Thoracic aorta (tissue), 2 donors: ENCODE results near the gene ARHGAP10. TPM values are rescaled to one million over a fixed set of nuclear protein-coding genes. Genes with fewer than 3 reads are reported as not detected.

Source experiments
- ATAC-seq: fragments of 150-250 bp; one replicate; pipeline ENCODE4 v1.8.0; 2017; ENCODE audit warnings: low read depth; ENCODE audit not compliant: insufficient number of reproducible peaks, low FRiP score
- DNase-seq: peaks from one replicate; pipeline ENCODE4 v3.0.0-alpha.2; 2020; ENCODE audit warnings: low spot score
- H3K27ac ChIP-seq, 2 donors: fragments of 200-600 bp; sonication (generic); 1 replicate in 1 of 2; 2 replicates in 1 of 2; pipeline ENCODE4 v1.5.1; 2016; ENCODE audit warnings: mild to moderate bottlenecking in 2 of 2, moderate library complexity in 2 of 2
- H3K27me3 ChIP-seq: fragments of 200-600 bp; sonication (generic); replicated peaks from 2 replicates; pipeline ENCODE4 v1.6.0; 2016; ENCODE audit warnings: mild to moderate bottlenecking; ENCODE audit not compliant: insufficient read depth
- H3K36me3 ChIP-seq: fragments of 200-600 bp; sonication (generic); one replicate; pipeline ENCODE4 v1.5.1; 2016
- H3K4me1 ChIP-seq, 2 donors: fragments of 200-600 bp; sonication (generic); 1 replicate in 1 of 2; 2 replicates in 1 of 2; pipeline versions ENCODE4 v1.5.1 to v1.6.0; 2016; ENCODE audit warnings: low read depth in 2 of 2, mild to moderate bottlenecking in 1 of 2; ENCODE audit not compliant: control insufficient read depth in 1 of 2
- H3K4me3 ChIP-seq: fragments of 200-600 bp; sonication (generic); 2 replicates; pipeline ENCODE4 v1.5.1; 2016; ENCODE audit warnings: mild to moderate bottlenecking
- H3K9me3 ChIP-seq: fragments of 200-600 bp; sonication (generic); 2 replicates; pipeline ENCODE4 v1.5.1; 2016
- total RNA-seq, 2 donors: library from RNA; depleted of rRNA; stranded (reverse); fragments of >200 nt; gene quantifications; one replicate each; pipeline versions ENCODE4 v1.1.0 to v1.2.3, GENCODE V29; 2016
- TF ChIP-seq, protein P1 (sequence below): fragments of 200-600 bp; sonication (generic); IDR thresholded peaks from one replicate; pipeline ENCODE4 v1.5.1; 2019; ENCODE audit warnings: antibody characterized with exemption

The ARHGAP10 gene
- total RNA-seq, 2 donors from 2014 or later, result 195 to 211 TPM

- Histone ChIP-seq H3K4me3 (no peak overlapping the region), H3K36me3 (no peaks in the 10 kb centered on the region), H3K27ac (no peak overlapping the region), H3K4me1 (peaks cover 36 to 61% of the 10 kb centered on the region in 2 donors), H3K9me3 (no peaks in the 10 kb centered on the region), H3K27me3 (no peaks in the 10 kb centered on the region)
- no peak for ATAC-seq
- TF ChIP-seq, protein P1, sequence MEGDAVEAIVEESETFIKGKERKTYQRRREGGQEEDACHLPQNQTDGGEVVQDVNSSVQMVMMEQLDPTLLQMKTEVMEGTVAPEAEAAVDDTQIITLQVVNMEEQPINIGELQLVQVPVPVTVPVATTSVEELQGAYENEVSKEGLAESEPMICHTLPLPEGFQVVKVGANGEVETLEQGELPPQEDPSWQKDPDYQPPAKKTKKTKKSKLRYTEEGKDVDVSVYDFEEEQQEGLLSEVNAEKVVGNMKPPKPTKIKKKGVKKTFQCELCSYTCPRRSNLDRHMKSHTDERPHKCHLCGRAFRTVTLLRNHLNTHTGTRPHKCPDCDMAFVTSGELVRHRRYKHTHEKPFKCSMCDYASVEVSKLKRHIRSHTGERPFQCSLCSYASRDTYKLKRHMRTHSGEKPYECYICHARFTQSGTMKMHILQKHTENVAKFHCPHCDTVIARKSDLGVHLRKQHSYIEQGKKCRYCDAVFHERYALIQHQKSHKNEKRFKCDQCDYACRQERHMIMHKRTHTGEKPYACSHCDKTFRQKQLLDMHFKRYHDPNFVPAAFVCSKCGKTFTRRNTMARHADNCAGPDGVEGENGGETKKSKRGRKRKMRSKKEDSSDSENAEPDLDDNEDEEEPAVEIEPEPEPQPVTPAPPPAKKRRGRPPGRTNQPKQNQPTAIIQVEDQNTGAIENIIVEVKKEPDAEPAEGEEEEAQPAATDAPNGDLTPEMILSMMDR, result no peak
- DNase-seq, result no peak
Observed at GRCh38 chr4:147801820-147802219, 69.9 kb downstream of the ARHGAP10 start.

- no peak for DNase-seq
- Histone ChIP-seq H3K27me3 (no peaks in the 10 kb centered on the region), H3K27ac (no peak overlapping the region), H3K4me3 (no peak overlapping the region), H3K9me3 (no peaks in the 10 kb centered on the region), H3K4me1 (peaks cover 40 to 65% of the 10 kb centered on the region in 2 donors), H3K36me3 (no peaks in the 10 kb centered on the region)
- TF ChIP-seq, protein P1, result no peak
- no peak for ATAC-seq
Observed at GRCh38 chr4:147802346-147802745, 70.5 kb downstream of the ARHGAP10 start.

DNA sequence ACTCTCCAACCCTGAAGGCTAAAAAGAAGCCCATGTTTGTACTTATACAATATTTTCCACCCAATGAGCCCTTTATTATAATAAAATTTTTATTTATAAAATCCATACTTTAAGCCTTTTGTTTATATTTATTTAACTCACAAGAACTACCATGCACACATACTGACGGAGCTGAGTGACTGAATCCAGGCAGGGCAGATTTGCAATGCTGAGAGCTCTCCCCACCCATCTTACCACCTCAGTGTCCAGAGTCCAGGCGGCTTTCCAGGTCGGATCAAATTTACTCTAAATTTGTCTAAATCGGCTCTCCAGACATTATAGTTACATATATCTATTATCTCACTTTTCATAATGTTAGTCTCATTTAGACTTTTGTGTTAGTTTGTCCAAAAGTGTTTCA is 74.1 kb downstream of the ARHGAP10 start:
- DNase-seq (no peak), ATAC-seq (no peak)
- Histone ChIP-seq H3K27me3 (no peaks in the 10 kb centered on the region), H3K4me3 (no peak overlapping the region), H3K9me3 (no peaks in the 10 kb centered on the region), H3K27ac (no peak overlapping the region), H3K36me3 (no peaks in the 10 kb centered on the region), H3K4me1 (peaks cover 51 to 78% of the 10 kb centered on the region in 2 donors)
- TF ChIP-seq, protein P1, result no peak

GRCh38 chr4:147808447-147808846 is 76.6 kb downstream of the ARHGAP10 start:
- Histone ChIP-seq H3K27me3 (no peaks in the 10 kb centered on the region), H3K4me1 (peaks cover 65 to 86% of the 10 kb centered on the region in 2 donors), H3K27ac (peak overlapping the region; percentile 38 to 42), H3K4me3 (peak overlapping the region; percentile 10), H3K36me3 (no peaks in the 10 kb centered on the region), H3K9me3 (no peaks in the 10 kb centered on the region)
- DNase-seq (no peak), ATAC-seq (no peak)
- TF ChIP-seq, protein P1, result no peak

DNA sequence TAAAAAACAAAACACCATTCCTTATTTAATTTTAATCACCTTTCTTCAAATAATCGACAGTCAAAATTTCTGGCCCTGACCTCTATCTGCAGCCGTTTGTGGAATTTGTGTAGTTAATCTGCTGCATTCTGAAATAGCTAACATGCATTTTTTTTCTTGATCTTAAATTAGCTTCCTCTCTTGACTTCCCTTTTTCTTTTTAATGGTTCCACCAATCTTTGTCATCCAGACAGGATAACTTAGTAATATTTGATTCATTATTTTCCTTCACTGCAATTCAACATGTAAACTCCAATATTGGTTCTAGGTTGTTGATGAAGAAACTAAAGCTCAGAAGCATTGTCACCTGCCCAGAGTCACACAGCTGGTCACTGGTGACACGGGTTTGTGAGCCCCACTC is 77.3 kb downstream of the ARHGAP10 start:
- TF ChIP-seq, protein P1, result no peak
- Histone ChIP-seq H3K4me3 (peak overlapping the region; percentile 10), H3K27me3 (no peaks in the 10 kb centered on the region), H3K4me1 (peaks cover 70 to 90% of the 10 kb centered on the region in 2 donors), H3K9me3 (no peaks in the 10 kb centered on the region), H3K27ac (no peak overlapping the region), H3K36me3 (no peaks in the 10 kb centered on the region)
- DNase-seq (no peak), ATAC-seq (no peak)
